Tibial nerve (tissue), 4 donors: ENCODE data around the gene RAG2. TPM values are rescaled to one million over a fixed set of nuclear protein-coding genes. Genes with fewer than 3 reads are reported as not detected.

Source experiments
- DNase-seq, 2 donors: peaks; one replicate each; pipeline ENCODE4 v3.0.0-alpha.2; 2019; ENCODE audit warnings: low spot score in 2 of 2
- H3K27ac ChIP-seq, 4 donors: fragments of 200-600 bp; sonication (generic) in 3 of 4; one replicate each; pipeline ENCODE4 v1.5.1; 2017 to 2019; ENCODE audit warnings: mild to moderate bottlenecking in 1 of 4
- H3K27me3 ChIP-seq, 2 donors: fragments of 200-600 bp; sonication (generic) in 1 of 2; one replicate each; pipeline versions ENCODE4 v1.5.1 to v1.6.0; 2017 to 2019
- H3K36me3 ChIP-seq, 3 donors: fragments of 200-600 bp; sonication (generic); one replicate each; pipeline ENCODE4 v1.5.1; 2018 to 2019
- H3K4me1 ChIP-seq, 4 donors: fragments of 200-600 bp; sonication (generic) in 3 of 4; one replicate each; pipeline ENCODE4 v1.5.1; 2017 to 2019
- H3K4me3 ChIP-seq, 4 donors: fragments of 200-600 bp; sonication (generic) in 3 of 4; one replicate each; pipeline ENCODE4 v1.5.1; 2017 to 2019; ENCODE audit warnings: mild to moderate bottlenecking in 1 of 4, moderate library complexity in 1 of 4
- H3K9me3 ChIP-seq, 4 donors: fragments of 200-600 bp; sonication (generic) in 3 of 4; one replicate each; pipeline ENCODE4 v1.5.1; 2017 to 2019
- CTCF ChIP-seq, 5 experiments: fragments of 200-600 bp in 3 of 5; fragments of 450-650 bp in 2 of 5; sonication (generic) in 3 of 5; IDR thresholded peaks; one replicate each; pipeline ENCODE4 v1.5.1; 2016 to 2019; ENCODE audit warnings: antibody characterized with exemption in 5 of 5, mild to moderate bottlenecking in 3 of 5, moderate library complexity in 2 of 5
- EP300 ChIP-seq, 2 donors: sonication (generic); formaldehyde crosslinking; IDR thresholded peaks; one replicate each; pipeline ENCODE4 v1.6.1; 2017; ENCODE audit warnings: antibody characterized with exemption in 2 of 2, mild to moderate bottlenecking in 1 of 2
- POLR2A ChIP-seq, 2 donors: fragments of 450-650 bp; IDR thresholded peaks; one replicate each; pipeline ENCODE4 v1.6.1; 2017; ENCODE audit warnings: antibody characterized with exemption in 2 of 2, mild to moderate bottlenecking in 2 of 2, moderate library complexity in 2 of 2
- WGBS, 2 donors: methylation state at CpG; one replicate each; pipeline ENCODE4 v1.1.5; 2018; 5-methylcytosine and 5-hydroxymethylcytosine counted together
- total RNA-seq, 4 donors: library from RNA; depleted of rRNA; stranded (reverse); fragments of >200 nt; gene quantifications; one replicate each; pipeline ENCODE4 v1.1.0, GENCODE V29; 2016

The RAG2 gene
- total RNA-seq, 4 donors from 2014 or later, result not detected

GRCh38 chr11:36620246-36620645 is 22.2 kb upstream of the RAG2 start:
- Histone ChIP-seq H3K36me3 (no peaks in the 10 kb centered on the region), H3K9me3 (no peaks in the 10 kb centered on the region), H3K4me1 (peaks cover 0 to 22% (median 0%) of the 10 kb centered on the region in 4 donors), H3K27me3 (no peaks in the 10 kb centered on the region), H3K4me3 (no peak overlapping the region), H3K27ac (no peak overlapping the region)
- TF ChIP-seq CTCF (IDR thresholded peaks at IDR 0.05) (no peak), POLR2A (IDR thresholded peaks at IDR 0.05) (no peak), EP300 (IDR thresholded peaks at IDR 0.05) (no peak)
- DNase-seq, result no peak

GRCh38 chr11:36619502-36619901 is 21.5 kb upstream of the RAG2 start:
- peak overlapping the region in 1 of 4 donors; percentile 9 for H3K4me3 ChIP-seq
- 26 to 27% methylated on average over 5 of the region's 5 CpGs for WGBS, 2 donors

GRCh38 chr11:36618363-36619047 is 20.5 kb upstream of the RAG2 start:
- Histone ChIP-seq H3K27ac (no peak overlapping the region), H3K4me1 (peaks cover 0 to 22% (median 0%) of the 10 kb centered on the region in 4 donors), H3K27me3 (no peaks in the 10 kb centered on the region), H3K9me3 (no peaks in the 10 kb centered on the region), H3K4me3 (no peak overlapping the region), H3K36me3 (no peaks in the 10 kb centered on the region)
- DNase-seq, result no peak
- WGBS, 2 donors, result 80 to 91% methylated on average over 3 of the region's 3 CpGs
- TF ChIP-seq POLR2A (IDR thresholded peaks at IDR 0.05) (no peak), EP300 (IDR thresholded peaks at IDR 0.05) (no peak), CTCF (IDR thresholded peaks at IDR 0.05) (no peak)

More at GRCh38 chr11:36619502-36619901, 21.5 kb upstream of the RAG2 start:
- no peak for DNase-seq
- Histone ChIP-seq H3K4me1 (peaks cover 0 to 22% (median 0%) of the 10 kb centered on the region in 4 donors), H3K27me3 (no peaks in the 10 kb centered on the region), H3K9me3 (no peaks in the 10 kb centered on the region), H3K36me3 (no peaks in the 10 kb centered on the region), H3K27ac (no peak overlapping the region)
- no peak for TF ChIP-seq POLR2A (IDR thresholded peaks at IDR 0.05)
- no peak for TF ChIP-seq EP300 (IDR thresholded peaks at IDR 0.05)
- no peak for TF ChIP-seq CTCF (IDR thresholded peaks at IDR 0.05)

GRCh38 chr11:36617543-36618362 is 19.7 kb upstream of the RAG2 start:
- Histone ChIP-seq H3K27me3 (no peaks in the 10 kb centered on the region), H3K9me3 (no peaks in the 10 kb centered on the region), H3K36me3 (no peaks in the 10 kb centered on the region), H3K4me1 (peaks cover 0 to 22% (median 0%) of the 10 kb centered on the region in 4 donors), H3K4me3 (no peak overlapping the region), H3K27ac (no peak overlapping the region)
- no peak for TF ChIP-seq EP300 (IDR thresholded peaks at IDR 0.05)
- no peak for TF ChIP-seq POLR2A (IDR thresholded peaks at IDR 0.05)
- no peak for TF ChIP-seq CTCF (IDR thresholded peaks at IDR 0.05)
- 83 to 85% methylated on average over 6 of the region's 6 CpGs for WGBS, 2 donors
- no peak for DNase-seq

- Histone ChIP-seq H3K27ac (no peak overlapping the region), H3K27me3 (no peaks in the 10 kb centered on the region), H3K4me3 (no peak overlapping the region), H3K9me3 (no peaks in the 10 kb centered on the region), H3K4me1 (peaks cover 0 to 22% (median 0%) of the 10 kb centered on the region in 4 donors), H3K36me3 (peaks cover 0 to 5% (median 0%) of the 10 kb centered on the region in 3 donors)
- DNase-seq, result no peak
- 65 to 73% methylated on average over 3 of the region's 3 CpGs for WGBS, 2 donors
- no peak for TF ChIP-seq POLR2A (IDR thresholded peaks at IDR 0.05)
Measured at GRCh38 chr11:36615826-36616225, 17.8 kb upstream of the RAG2 start.
